GM18861 (cell line): ENCODE measurements around the gene TELO2.

Experiments used
- ATAC-seq: cut with Tn5 transposase; IDR thresholded peaks from one replicate; pipeline ENCODE4 v1.9.1; 2021; ENCODE audit not compliant: unreplicated experiment

TELO2 gene

DNA sequence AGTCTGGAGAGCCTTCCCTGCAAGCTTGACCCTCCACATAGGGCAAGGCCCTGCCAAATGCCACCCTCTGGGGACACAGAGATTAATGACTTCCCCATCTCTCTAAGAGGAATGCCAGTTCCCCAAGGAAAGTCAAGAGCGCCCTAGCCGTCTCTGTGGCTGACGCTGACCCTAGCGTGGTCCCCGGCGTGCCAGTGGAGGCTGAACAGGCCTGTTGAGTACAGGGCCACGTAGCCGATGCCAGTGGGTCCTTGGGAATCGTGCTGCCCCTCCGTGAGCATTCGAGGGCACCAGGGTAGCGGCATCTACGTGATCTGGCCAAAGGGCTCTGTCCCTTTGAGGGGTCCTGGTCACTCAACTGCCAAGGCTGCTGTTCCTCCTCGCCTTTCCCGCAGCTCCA lies 57.5 kb downstream of the TELO2 start:
- ATAC-seq: no peak

DNA sequence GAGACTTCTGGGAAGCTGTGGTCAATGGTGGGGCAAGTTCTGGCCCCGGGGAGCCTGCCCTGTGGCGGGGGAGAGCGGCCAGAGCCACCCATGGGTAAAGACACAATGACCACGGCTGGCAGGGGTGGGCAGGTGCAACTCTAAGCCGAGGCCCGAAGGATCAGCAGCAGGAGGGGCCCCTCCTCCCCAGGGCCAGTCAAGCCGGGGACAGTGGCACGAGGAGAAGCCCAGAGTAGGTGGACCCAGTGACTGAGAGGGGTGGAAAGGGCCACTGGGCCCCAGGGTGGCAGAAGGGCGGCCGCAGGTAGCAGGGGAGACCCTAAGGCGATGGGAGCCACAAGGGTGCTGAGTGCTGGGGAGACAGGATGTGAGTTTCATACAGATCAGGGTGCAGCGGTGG lies 58.0 kb downstream of the TELO2 start:
- no peak for ATAC-seq

DNA sequence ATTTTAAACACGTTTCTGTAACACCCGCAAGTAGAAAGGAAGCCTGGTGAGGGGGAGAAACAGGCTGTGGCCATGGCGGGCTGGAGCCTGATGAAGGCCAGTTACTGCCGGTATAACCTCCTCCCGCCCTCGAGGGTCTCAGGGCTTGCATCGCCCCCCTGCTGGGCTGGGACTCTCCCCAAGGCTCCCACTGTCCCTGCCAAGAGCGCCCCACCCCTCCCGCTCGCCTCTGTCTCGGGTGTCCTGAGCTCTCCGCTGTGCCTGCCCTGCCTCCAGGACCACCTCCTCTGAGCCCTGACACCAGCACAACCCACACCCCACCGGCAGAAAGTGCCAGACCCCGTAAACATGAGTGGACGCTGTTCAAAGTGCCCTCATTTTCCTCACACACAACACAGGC lies 59.0 kb downstream of the TELO2 start:
- no peak for ATAC-seq

- no peak for ATAC-seq
These were observed 61.0 kb downstream of the TELO2 start for GRCh38 chr16:1553946-1554825.

DNA sequence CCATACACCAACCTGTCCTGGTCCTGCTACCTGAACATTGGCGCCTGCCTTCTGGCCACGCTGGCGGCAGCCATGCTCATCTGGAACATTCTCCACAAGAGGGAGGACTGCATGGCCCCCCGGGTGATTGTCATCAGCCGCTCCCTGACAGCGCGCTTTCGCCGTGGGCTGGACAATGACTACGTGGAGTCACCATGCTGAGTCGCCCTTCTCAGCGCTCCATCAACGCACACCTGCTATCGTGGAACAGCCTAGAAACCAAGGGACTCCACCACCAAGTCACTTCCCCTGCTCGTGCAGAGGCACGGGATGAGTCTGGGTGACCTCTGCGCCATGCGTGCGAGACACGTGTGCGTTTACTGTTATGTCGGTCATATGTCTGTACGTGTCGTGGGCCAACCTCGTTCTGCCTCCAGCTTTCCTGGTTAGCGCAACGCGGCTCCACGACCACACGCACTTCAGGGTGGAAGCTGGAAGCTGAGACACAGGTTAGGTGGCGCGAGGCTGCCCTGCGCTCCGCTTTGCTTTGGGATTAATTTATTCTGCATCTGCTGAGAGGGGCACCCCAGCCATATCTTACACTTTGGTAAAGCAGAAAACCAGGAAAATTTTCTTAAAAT lies 61.8 kb downstream of the TELO2 start:
- ATAC-seq: no peak

DNA sequence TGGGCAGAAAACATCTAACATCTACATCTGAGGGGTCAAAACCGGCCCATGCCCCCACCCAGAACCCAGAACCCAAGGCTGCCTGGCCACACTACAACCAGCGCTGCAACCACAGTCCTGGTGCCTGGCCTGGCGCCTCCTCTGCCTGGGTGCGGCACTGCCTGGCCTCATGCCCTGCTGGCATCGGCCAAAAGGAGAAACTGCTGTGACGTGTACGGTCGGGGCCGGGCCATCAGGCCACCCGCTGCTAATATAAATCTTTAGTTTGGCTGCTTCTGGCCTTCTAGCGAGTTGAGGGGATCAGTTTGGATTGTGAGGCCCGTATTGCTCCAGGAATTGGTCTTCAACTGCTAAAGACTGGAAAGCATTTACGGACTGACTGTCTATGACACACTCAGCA lies 63.1 kb downstream of the TELO2 start:
- ATAC-seq: no peak

GRCh38 chr16:1557074-1557473 lies 63.9 kb downstream of the TELO2 start:
- ATAC-seq: no peak

- no peak for ATAC-seq
These were observed 64.4 kb downstream of the TELO2 start for GRCh38 chr16:1557576-1557975.

GRCh38 chr16:1559446-1559975 lies 66.4 kb downstream of the TELO2 start:
- no peak for ATAC-seq
